IPS-18c (cell line): Measurements from ENCODE around the gene SLC1A3.
"Not testable (repeated sequence)": the region's sequence is repeated elsewhere in the genome, so short reads cannot be mapped to it uniquely, and the experiment has no call there.

Experiments
- H3K4me3 ChIP-seq: 2 replicates; pipeline ENCODE4 v1.7.0; 2013; ENCODE audit warnings: low read depth, mild to moderate bottlenecking, low read length, moderate library complexity; ENCODE audit not compliant: insufficient read depth
- H3K9me3 ChIP-seq: one replicate; pipeline ENCODE4 v1.6.1; 2013; ENCODE audit warnings: mild to moderate bottlenecking, low read length, moderate library complexity; ENCODE audit not compliant: control insufficient read depth, insufficient read depth

The SLC1A3 gene

DNA sequence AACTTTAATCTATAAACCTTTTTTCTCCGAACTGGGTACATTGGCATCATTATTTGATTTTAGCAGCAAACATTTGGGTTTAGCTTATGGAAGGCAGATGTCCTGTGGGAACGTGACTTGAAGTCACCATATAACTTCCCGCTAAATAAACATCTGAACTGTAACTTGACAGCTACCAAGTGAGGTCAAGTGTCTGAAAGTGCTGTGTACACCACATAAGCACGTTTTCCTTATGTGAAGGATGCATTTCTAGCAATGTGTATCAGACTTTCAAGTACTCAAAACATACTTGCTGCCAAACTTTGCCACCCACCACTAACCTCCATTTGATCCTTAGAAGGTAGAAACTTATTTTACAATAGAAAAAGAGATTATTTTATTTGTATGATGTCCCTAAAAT, 35.7 kb downstream of the SLC1A3 start:
- H3K4me3 ChIP-seq = no peak overlapping the region
- no peaks in the 10 kb centered on the region for H3K9me3 ChIP-seq

- Histone ChIP-seq H3K4me3 (no peak overlapping the region), H3K9me3 (no peaks in the 10 kb centered on the region)
Observed at GRCh38 chr5:36643162-36643561, 36.8 kb downstream of the SLC1A3 start.

DNA sequence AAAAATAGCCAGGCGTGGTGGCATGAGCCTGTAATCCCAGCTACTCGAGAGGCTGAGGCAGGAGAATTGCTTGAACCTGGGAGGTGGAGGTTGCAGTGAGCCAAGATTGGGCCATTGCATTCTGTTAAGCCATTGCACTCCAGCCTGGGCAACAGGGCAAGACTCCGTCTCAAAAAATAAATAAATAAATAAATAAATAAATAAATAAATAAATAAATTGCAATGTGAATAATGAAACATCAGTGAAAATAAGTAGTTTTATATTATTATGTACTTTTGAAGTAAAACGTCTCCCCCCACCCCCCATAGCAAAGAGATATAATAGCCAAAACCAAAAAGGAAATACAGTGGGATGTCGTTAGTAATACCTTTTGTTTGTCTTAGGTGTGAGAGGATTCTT, 37.4 kb downstream of the SLC1A3 start:
- H3K4me3 ChIP-seq, H3K9me3 ChIP-seq: not testable (repeated sequence)

- Histone ChIP-seq H3K9me3 (no peaks in the 10 kb centered on the region), H3K4me3 (no peak overlapping the region)
Observed at GRCh38 chr5:36644727-36645126, 38.3 kb downstream of the SLC1A3 start.

DNA sequence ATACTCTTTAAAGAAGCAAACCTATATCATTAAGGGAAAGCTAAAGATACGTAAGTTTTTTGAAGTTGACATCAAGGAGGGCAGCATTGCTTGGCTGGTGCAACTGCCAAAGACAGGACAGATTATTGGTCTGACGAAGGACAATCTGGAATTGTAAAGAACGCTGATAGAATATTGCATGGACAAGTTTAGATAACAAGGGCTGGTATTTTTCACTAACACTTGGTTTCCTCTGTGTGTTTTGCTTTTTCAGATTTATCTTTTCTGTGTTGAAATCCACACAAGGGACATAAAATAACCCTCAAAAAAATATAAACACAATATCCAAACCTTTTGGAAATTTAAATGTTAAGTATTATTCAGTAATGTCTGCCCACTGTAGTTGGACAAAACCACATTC, 39.7 kb downstream of the SLC1A3 start:
- Histone ChIP-seq H3K9me3 (no peaks in the 10 kb centered on the region), H3K4me3 (no peak overlapping the region)

DNA sequence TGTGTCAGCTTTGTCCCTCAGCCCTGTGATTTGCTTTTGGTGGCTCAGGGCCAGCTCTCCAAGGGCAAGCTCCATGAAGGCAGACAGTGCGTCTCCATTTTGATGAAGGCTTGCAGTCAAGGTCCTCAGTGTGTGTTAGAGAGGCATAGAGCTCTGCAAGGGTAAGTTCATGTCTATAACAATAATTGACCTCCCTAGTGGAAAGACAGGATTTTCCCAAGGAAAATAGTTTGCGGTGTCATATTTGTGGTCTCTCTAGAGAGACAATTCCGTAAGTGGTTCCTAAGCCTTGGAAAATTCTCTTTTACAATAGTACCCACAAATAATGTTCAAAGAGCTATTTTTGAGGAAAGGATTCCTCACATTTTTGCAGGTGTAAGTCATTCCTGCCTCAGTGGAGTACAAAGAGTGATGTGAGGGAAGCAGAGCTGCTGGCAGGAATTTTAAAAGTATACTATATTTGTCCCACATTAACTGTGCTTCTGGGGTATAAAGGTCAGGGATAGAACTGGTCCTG, 40.2 kb downstream of the SLC1A3 start:
- Histone ChIP-seq H3K4me3 (no peak overlapping the region), H3K9me3 (no peaks in the 10 kb centered on the region)

DNA sequence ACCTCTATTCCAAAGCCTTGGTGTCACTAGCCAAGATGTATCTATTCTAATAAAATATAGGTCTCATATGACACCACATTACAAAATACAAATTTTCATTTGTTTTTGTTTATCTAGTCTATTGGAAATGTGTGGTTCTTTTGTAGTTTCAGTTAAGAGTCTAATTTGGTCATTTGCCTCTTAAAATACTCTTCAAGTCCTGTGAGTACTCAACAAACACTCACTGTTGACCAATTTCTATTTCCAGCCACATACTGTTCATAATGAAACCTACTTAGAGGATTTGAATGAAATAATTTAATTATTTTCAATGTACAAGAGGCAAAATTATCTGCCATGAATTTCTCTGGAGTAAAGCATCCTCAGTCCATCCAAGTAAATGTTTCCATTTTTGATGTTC, 40.6 kb downstream of the SLC1A3 start:
- no peaks in the 10 kb centered on the region for H3K9me3 ChIP-seq
- H3K4me3 ChIP-seq = no peak overlapping the region

DNA sequence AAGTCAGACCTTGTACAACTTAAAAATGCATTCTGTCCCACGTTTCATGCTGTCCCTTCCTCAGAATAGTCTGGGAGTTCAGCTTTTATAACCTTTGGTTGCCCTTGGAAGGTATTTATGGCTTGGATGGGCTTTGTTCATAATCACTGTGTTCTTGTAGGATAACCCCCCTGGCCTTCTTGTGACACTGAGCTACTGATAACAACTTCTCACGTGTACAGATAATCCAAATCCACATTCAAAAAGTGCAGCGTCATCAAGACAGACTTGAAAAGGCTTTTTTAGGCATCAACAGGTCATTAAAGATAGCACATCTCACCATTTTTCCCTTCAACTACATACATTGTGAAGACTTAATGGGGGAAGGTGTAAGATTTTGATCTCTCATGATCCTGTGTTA, 42.0 kb downstream of the SLC1A3 start:
- Histone ChIP-seq H3K4me3 (no peak overlapping the region), H3K9me3 (no peaks in the 10 kb centered on the region)

DNA sequence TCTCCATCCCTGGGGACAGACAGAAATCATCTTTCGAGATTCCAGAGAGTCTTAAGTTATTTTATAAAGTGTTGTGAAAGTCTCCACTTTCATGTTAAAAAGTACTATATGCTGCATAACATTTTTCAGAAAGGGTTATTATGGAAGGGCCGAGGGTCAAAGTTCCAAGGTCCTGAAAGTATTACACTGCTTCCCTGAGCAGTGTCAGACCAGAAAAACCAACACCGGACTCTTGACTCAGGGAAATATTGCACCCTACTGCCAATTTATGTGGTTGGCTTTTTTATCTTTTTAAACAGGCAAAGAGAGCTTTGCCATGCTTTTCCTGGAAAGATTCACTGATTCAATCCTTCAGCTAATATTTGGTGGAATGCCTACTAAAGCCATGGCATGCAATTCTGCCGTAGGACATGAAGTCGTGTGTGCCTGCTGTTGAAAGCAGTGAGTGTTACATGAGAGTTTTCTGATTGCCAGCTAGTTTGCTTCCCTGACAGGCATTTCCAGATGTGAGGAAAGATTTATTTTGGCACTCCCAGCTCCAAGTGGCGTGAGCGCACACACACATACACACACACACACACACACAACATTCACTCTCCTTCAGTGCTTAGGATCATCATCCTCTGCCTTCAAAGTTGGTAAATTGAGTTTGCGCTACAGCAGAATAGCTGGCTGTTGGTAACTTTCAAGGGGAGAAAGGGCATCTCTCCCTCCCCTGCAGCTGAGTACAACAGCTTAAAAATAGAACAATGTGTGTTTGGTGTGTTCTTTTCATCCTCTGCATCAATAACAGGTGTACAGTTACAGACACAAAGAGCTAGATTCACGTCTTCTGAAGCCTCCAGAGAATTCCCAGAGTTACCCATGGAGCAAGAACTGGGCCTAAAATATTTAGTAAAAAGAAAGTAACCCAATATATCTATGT, 45.6 kb downstream of the SLC1A3 start:
- Histone ChIP-seq H3K4me3 (no peak overlapping the region), H3K9me3 (no peaks in the 10 kb centered on the region)

- Histone ChIP-seq H3K9me3 (no peaks in the 10 kb centered on the region), H3K4me3 (no peak overlapping the region)
Observed at GRCh38 chr5:36653044-36653705, 46.8 kb downstream of the SLC1A3 start.

GRCh38 chr5:36654564-36654963, 48.2 kb downstream of the SLC1A3 start:
- Histone ChIP-seq H3K4me3 (no peak overlapping the region), H3K9me3 (no peaks in the 10 kb centered on the region)

DNA sequence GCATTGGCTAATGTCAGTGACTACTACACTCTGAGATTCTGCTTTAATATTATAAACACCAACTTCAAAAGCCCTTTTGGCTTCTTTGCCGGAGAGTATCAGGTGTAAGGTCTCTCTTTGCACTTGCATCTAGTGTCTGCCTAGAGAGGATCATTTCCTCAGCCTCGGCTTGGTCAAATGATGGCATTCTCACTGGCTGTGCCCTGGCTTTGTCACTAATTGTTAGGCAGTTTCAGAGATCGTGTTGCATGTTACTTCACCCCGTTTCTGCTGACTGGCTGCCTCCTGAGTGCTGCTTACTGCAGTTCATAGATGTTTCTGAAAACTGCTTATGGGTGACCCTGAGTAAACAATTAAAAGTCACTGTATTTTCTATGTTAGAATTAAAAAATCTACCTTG, 48.8 kb downstream of the SLC1A3 start:
- no peaks in the 10 kb centered on the region for H3K9me3 ChIP-seq
- no peak overlapping the region for H3K4me3 ChIP-seq

- Histone ChIP-seq H3K4me3 (no peak overlapping the region), H3K9me3 (no peaks in the 10 kb centered on the region)
Observed at GRCh38 chr5:36656556-36656955, 50.1 kb downstream of the SLC1A3 start.

- Histone ChIP-seq H3K4me3 (no peak overlapping the region), H3K9me3 (no peaks in the 10 kb centered on the region)
Observed at GRCh38 chr5:36657563-36657995, 51.2 kb downstream of the SLC1A3 start.

DNA sequence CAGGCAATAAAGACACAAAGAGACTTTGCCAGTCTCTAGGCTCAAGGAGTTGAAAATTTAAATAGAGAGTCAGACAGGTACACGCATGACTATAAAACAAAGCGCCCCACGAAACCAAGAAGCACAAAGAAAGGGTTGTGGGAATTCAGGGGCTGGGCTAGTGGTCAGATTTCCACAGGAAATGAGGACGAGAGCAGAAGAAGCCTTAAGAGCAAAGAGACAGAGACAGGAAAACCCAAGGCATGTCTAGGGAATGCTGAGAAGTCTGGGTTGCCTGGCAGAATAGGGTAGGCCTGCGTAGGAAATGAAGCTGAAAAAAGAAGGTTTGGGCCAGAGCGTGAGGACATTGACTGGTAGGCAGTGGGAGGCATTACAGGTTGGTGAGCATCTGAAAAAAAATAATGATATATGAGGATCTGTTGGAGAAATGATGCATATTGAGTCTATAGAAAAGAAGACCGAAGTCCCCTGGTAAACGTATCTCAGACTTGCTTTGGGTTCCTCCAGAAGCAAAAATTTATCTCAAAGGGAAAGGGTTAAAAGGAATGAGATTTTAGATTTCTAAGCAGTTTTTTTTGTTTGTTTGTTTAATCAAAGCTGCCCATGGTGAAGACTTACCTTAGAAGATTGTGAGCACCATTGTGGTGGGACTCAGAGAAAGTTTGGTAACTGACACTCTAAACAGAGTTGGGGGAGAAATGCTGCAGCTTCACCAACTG, 51.8 kb downstream of the SLC1A3 start:
- no peak overlapping the region for H3K4me3 ChIP-seq
- no peaks in the 10 kb centered on the region for H3K9me3 ChIP-seq

DNA sequence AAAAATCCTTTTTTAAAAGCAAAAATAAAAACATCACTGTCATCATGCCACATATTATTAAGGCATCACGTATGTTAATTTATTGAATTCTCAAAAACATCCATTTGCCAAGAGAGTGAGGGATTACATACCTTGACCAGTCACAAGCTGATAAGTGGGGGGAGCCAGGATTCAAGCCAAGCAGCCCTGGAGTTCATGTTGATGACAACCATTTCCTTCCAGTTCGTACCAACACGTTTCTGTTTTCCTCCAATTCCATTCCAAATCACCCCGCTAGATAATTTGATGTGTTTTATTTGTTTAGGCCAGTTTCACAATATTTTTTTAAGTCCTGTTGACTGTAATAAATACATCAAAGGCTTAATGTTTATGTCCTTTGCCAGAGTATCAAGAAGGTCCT, 53.0 kb downstream of the SLC1A3 start:
- no peaks in the 10 kb centered on the region for H3K9me3 ChIP-seq
- no peak overlapping the region for H3K4me3 ChIP-seq

GRCh38 chr5:36660397-36661049, 54.1 kb downstream of the SLC1A3 start:
- Histone ChIP-seq H3K9me3 (no peaks in the 10 kb centered on the region), H3K4me3 (no peak overlapping the region)
